HG02981 (cell line): ENCODE data around the gene PIK3R1.

Source experiments
- ATAC-seq: cut with Tn5 transposase; IDR thresholded peaks from one replicate; pipeline ENCODE4 v1.9.1; 2021; ENCODE audit warnings: mild to moderate bottlenecking, moderate library complexity; ENCODE audit not compliant: unreplicated experiment

PIK3R1 gene

GRCh38 chr5:68347536-68347935, 132.0 kb downstream of the PIK3R1 start:
- ATAC-seq: no peak

DNA sequence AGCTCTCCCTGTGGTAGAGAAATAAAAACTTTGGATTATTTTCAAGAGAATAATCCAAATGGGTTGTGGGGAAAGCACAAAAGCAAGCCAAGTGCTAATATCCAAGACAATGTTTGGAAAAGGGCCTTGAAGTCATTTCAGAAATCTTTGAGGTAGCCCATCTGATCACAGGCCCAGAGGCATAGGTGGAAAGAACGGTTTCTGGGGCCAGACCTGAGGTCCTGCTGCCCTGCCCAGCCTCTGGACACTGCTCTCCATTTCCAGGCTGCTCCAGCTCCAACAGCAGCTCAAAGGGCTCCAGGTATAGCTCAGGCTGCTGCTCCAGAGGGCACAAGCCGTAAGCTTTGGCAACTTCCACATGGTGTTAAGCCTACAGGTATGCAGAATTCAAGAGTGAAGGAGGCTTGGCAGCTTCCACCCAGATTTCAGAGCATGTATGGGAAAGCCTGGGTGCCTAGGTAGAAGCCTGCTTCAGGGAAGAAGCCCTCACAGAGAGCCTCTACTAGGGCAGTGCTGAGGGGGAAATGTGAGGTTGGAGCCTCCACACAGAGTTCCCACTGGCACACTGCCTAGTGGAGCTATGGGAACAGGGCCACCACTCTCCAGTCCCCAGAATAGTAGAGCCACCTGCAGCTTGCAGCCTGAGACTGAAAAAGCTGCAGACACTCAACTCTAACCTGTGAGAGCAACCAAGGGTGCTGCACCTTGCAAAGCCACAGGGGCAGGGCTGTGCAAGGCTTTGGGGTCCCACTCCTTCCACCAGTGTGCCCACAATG, 133.1 kb downstream of the PIK3R1 start:
- no peak for ATAC-seq

- no peak for ATAC-seq
These were observed 134.6 kb downstream of the PIK3R1 start for GRCh38 chr5:68350176-68350575.
